ENCODE results near the gene NSMF. TPM values are rescaled to one million over a fixed set of nuclear protein-coding genes. Genes with fewer than 3 reads are reported as not detected.

Gene NSMF
- total RNA-seq, 2 donors from 2014 or later, result 16.2 to 26.2 TPM

DNA sequence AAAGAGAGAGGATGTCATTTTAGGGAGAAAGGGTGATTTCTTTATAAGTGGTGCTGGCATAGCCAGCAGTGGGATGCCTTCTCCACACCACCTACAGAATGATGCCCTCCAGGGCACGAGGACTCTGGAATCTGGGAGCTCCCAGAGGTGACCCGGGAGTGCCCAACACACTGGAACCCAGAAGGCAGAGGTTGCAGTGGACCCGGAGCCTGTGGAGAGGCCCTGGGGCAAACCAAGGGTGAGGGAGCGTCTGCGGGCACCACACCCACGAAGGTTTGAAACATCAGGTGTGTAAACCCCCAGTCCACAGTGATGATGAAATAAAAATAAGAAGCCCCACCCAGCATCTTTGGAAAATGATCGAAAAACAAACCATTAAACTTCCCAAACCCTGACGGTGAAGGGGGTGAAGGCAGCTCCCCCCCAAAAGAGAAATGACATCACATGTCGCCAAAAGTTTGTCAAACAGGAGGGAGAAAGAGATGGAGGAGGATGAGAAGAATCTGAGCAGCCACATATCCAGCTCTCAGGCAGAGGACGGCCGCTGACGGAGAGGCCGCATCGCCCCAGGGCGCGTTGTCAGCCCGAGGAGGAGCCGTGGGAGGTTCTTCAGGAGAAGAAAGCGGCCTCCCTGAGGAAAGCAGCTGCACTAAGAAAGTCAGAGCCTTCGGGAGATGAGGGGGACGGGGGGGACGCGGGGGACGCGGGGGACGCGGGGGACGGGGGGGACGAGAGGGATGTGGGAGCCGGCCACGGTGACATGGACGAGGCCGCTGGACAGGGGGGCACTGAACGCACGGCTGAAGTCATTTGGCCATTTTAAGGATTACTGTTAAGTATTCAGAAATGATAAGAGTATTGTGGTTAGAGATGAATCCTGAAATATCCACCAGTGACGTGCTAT is 43.1 kb upstream of the NSMF start:
- no peak for DNase-seq (ENCODE audit: low spot score)
- Histone ChIP-seq H3K9me3 (no peaks in the 10 kb centered on the region), H3K27me3 (no peaks in the 10 kb centered on the region), H3K4me3 (no peak overlapping the region), H3K4me1 (no peaks in the 10 kb centered on the region), H3K36me3 (peaks cover 12% of the 10 kb centered on the region), H3K27ac (no peak overlapping the region)
- TF ChIP-seq, protein P1, sequence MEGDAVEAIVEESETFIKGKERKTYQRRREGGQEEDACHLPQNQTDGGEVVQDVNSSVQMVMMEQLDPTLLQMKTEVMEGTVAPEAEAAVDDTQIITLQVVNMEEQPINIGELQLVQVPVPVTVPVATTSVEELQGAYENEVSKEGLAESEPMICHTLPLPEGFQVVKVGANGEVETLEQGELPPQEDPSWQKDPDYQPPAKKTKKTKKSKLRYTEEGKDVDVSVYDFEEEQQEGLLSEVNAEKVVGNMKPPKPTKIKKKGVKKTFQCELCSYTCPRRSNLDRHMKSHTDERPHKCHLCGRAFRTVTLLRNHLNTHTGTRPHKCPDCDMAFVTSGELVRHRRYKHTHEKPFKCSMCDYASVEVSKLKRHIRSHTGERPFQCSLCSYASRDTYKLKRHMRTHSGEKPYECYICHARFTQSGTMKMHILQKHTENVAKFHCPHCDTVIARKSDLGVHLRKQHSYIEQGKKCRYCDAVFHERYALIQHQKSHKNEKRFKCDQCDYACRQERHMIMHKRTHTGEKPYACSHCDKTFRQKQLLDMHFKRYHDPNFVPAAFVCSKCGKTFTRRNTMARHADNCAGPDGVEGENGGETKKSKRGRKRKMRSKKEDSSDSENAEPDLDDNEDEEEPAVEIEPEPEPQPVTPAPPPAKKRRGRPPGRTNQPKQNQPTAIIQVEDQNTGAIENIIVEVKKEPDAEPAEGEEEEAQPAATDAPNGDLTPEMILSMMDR (IDR thresholded peaks at IDR 0.05), result no peak

- TF ChIP-seq, protein P1 (IDR thresholded peaks at IDR 0.05), result no peak
- no peak for DNase-seq (ENCODE audit: low spot score)
- no peaks in the 10 kb centered on the region for H3K9me3 ChIP-seq
- peaks cover 12% of the 10 kb centered on the region for H3K36me3 ChIP-seq
- no peaks in the 10 kb centered on the region for H3K27me3 ChIP-seq
- H3K4me3 ChIP-seq, result no peak overlapping the region
- no peak overlapping the region for H3K27ac ChIP-seq
- no peaks in the 10 kb centered on the region for H3K4me1 ChIP-seq
These were observed 42.3 kb upstream of the NSMF start for GRCh38 chr9:137501457-137501856.

DNA sequence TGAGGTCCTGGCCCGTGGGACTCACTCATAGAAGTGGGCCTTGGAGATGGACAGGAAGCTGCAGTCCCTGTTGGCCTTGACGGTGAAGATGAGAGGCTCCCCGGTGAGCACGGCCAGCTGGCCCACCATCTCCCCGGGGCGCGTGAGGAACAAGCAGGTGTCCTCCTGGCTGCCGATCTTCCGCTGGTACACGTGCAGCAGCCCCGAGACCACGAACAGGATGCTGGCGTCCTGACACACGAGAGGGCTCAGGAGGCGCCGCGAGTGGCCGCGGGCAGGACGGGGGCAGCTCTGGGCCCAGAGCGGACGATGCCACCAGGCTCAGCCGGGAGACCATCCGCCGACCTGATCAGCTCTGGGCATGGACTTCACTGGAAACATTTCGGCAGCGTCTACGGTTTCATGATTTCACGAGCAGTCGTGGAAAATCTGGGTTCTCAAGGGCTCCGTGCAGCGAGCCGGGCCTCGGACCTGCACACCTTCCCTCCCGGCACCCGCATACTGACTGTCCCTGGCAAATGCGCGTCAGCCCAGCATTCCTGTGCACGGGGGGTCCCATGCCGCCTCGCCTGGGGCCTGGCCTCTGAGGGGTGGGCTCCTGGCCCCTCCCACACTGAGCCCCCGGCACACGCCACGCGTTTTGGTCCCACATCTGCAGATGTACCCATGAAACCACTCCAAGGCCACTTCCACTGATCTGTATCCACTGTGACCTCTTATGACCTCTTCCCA is 41.7 kb upstream of the NSMF start:
- no peak for DNase-seq (ENCODE audit: low spot score)
- Histone ChIP-seq H3K4me3 (no peak overlapping the region), H3K4me1 (no peaks in the 10 kb centered on the region), H3K9me3 (no peaks in the 10 kb centered on the region), H3K27me3 (no peaks in the 10 kb centered on the region), H3K27ac (no peak overlapping the region), H3K36me3 (peaks cover 12% of the 10 kb centered on the region)
- TF ChIP-seq, protein P1 (IDR thresholded peaks at IDR 0.05), result no peak

- Histone ChIP-seq H3K27me3 (no peaks in the 10 kb centered on the region), H3K27ac (no peak overlapping the region), H3K4me1 (no peaks in the 10 kb centered on the region), H3K9me3 (no peaks in the 10 kb centered on the region), H3K36me3 (peaks cover 12% of the 10 kb centered on the region), H3K4me3 (no peak overlapping the region)
- DNase-seq (ENCODE audit: low spot score), result no peak
- TF ChIP-seq, protein P1 (IDR thresholded peaks at IDR 0.05), result no peak
These were observed 40.9 kb upstream of the NSMF start for GRCh38 chr9:137499858-137500661.

GRCh38 chr9:137499416-137499815 is 40.3 kb upstream of the NSMF start:
- H3K27ac ChIP-seq, result no peak overlapping the region
- TF ChIP-seq, protein P1 (IDR thresholded peaks at IDR 0.05), result no peak

More at GRCh38 chr9:137499416-137499815, 40.3 kb upstream of the NSMF start:
- no peaks in the 10 kb centered on the region for H3K4me1 ChIP-seq
- H3K36me3 ChIP-seq, result peaks cover 12% of the 10 kb centered on the region
- H3K4me3 ChIP-seq, result no peak overlapping the region
- no peaks in the 10 kb centered on the region for H3K27me3 ChIP-seq
- no peaks in the 10 kb centered on the region for H3K9me3 ChIP-seq
- no peak for DNase-seq (ENCODE audit: low spot score)
